Measurements from ENCODE around the gene SGK2. TPM values are rescaled to one million over a fixed set of nuclear protein-coding genes. Genes with fewer than 3 reads are reported as not detected.

SGK2 gene
- polyA plus RNA-seq, 1 of the 3 experiments (the other 2 are of a cell fraction): 0.21 TPM

GRCh38 chr20:43559147-43559987, 540 bp downstream of the SGK2 start:
- no peak overlapping the region for H3K4me3 ChIP-seq (ENCODE audit: low read depth in 2 of 2, low read length in 1 of 2)
- no peaks in the 10 kb centered on the region for H3K9me2 ChIP-seq
- no peak for DNase-seq
- peaks cover 4 to 7% of the 10 kb centered on the region in 2 experiments; a peak in 1 of 4 replicates for H3K4me1 ChIP-seq (ENCODE audit: control insufficient read depth in 1 of 2, insufficient read depth in 2 of 2, low read depth in 1 of 2, low read length in 1 of 2)
- 81% methylated on average over 8 of the region's 8 CpGs for WGBS (ENCODE audit: low lambda C conversion rate)
- CTCF ChIA-PET: interaction anchor here (1.2 to 1.8 kb wide), 4 partner anchors 14 to 42 kb away, joined by 4 to 7 read pairs (median 4); no protein-coding TSS in a partner anchor
- no peaks in the 10 kb centered on the region for H4K20me1 ChIP-seq (ENCODE audit: insufficient read depth)
- no peaks in the 10 kb centered on the region for H3K9me3 ChIP-seq
- H3K9ac ChIP-seq: no peak overlapping the region
- no peak overlapping the region for H3K27ac ChIP-seq (ENCODE audit: low read depth in 2 of 2, low read length in 1 of 2)
- H3K79me2 ChIP-seq (ENCODE audit: insufficient read depth): no peaks in the 10 kb centered on the region
- TF ChIP-seq SIN3A (IDR thresholded peaks at IDR 0.05; ENCODE audit: borderline replicate concordance, low read depth, low read length) (no peak), FOXM1 (IDR thresholded peaks at IDR 0.05; ENCODE audit: low read depth) (no peak), TEAD4 (IDR thresholded peaks at IDR 0.05; ENCODE audit: borderline replicate concordance, insufficient read depth) (no peak), ZBTB33 (IDR thresholded peaks at IDR 0.05; ENCODE audit: borderline replicate concordance, low read depth) (no peak), TCF12 (IDR thresholded peaks at IDR 0.05) (no peak), CHD2 (IDR thresholded peaks at IDR 0.05; ENCODE audit: low read length, partially characterized antibody) (no peak), RXRA (IDR thresholded peaks at IDR 0.05; ENCODE audit: borderline replicate concordance, low read depth) (no peak), NRF1 (IDR thresholded peaks at IDR 0.05; ENCODE audit: low read depth, low read length) (no peak), JUND (IDR thresholded peaks at IDR 0.05) (no peak), GATA2 (CRISPR knock-in tag; IDR thresholded peaks at IDR 0.05) (no peak), RAD21 (IDR thresholded peaks at IDR 0.05; ENCODE audit: low read length) (no peak)
- no peaks in the 10 kb centered on the region for H3K36me3 ChIP-seq (replicated peaks in 1 of 2; ENCODE audit: control insufficient read depth in 1 of 2, insufficient read depth in 2 of 2, low read length in 1 of 2)
- H3F3A ChIP-seq (replicated peaks; ENCODE audit: insufficient read depth): no peaks in the 10 kb centered on the region
- no peak overlapping the region for H3K4me2 ChIP-seq
- H3K27me3 ChIP-seq (ENCODE audit: insufficient read depth): no peaks in the 10 kb centered on the region
- POLR2A ChIA-PET: no interaction called here
- no peak overlapping the region for H2AFZ ChIP-seq (ENCODE audit: low read depth)

- Histone ChIP-seq H3K79me2 (ENCODE audit: insufficient read depth) (no peaks in the 10 kb centered on the region), H2AFZ (ENCODE audit: low read depth) (no peak overlapping the region), H3K27me3 (ENCODE audit: insufficient read depth) (no peaks in the 10 kb centered on the region), H3K9ac (no peak overlapping the region), H3K4me2 (no peak overlapping the region), H4K20me1 (ENCODE audit: insufficient read depth) (no peaks in the 10 kb centered on the region), H3K9me2 (no peaks in the 10 kb centered on the region), H3K27ac (ENCODE audit: low read depth in 2 of 2, low read length in 1 of 2) (no peak overlapping the region), H3K36me3 (replicated peaks in 1 of 2; ENCODE audit: control insufficient read depth in 1 of 2, insufficient read depth in 2 of 2, low read length in 1 of 2) (no peaks in the 10 kb centered on the region), H3K4me1 (ENCODE audit: control insufficient read depth in 1 of 2, insufficient read depth in 2 of 2, low read depth in 1 of 2, low read length in 1 of 2) (peaks cover 4 to 7% of the 10 kb centered on the region in 2 experiments; a peak in 1 of 4 replicates), H3F3A (replicated peaks; ENCODE audit: insufficient read depth) (no peaks in the 10 kb centered on the region), H3K9me3 (no peaks in the 10 kb centered on the region), H3K4me3 (ENCODE audit: low read depth in 2 of 2, low read length in 1 of 2) (no peak overlapping the region)
- 79% methylated on average over 3 of the region's 3 CpGs for WGBS (ENCODE audit: low lambda C conversion rate)
- no peak for DNase-seq
- POLR2A ChIA-PET: no interaction called here
- CTCF ChIA-PET: interaction anchor here (1.4 to 1.5 kb wide), 2 partner anchors 15 to 23 kb away, joined by 3 read pairs; no protein-coding TSS in a partner anchor
- TF ChIP-seq MXI1 (IDR thresholded peaks at IDR 0.05; ENCODE audit: low read depth, low read length) (no peak), SIN3A (IDR thresholded peaks at IDR 0.05; ENCODE audit: borderline replicate concordance, low read depth, low read length) (no peak), USF1 (IDR thresholded peaks at IDR 0.05; ENCODE audit: borderline replicate concordance, low read depth) (no peak), FOSL2 (IDR thresholded peaks at IDR 0.05; ENCODE audit: borderline replicate concordance, low read depth) (no peak), YY1 (IDR thresholded peaks at IDR 0.05; ENCODE audit: low read depth) (no peak), EP300 (IDR thresholded peaks at IDR 0.05; ENCODE audit: borderline replicate concordance in 1 of 2, low read depth in 1 of 2, low read length in 1 of 2) (no peak), IRF3 (IDR thresholded peaks at IDR 0.05; ENCODE audit: low read depth, low read length) (no peak), POLR2AphosphoS5 (IDR thresholded peaks at IDR 0.05; ENCODE audit: low read depth, low read length) (no peak), USF2 (IDR thresholded peaks at IDR 0.05; ENCODE audit: borderline replicate concordance, low read depth, low read length) (no peak), RAD21 (IDR thresholded peaks at IDR 0.05; ENCODE audit: low read length) (no peak)
Measured at GRCh38 chr20:43560974-43561373, 2.1 kb downstream of the SGK2 start.
